H9 (cell line): Measurements from ENCODE around the gene CFAP161. TPM values are rescaled to one million over a fixed set of nuclear protein-coding genes. Genes with fewer than 3 reads are reported as not detected.

Source experiments
- DNase-seq: peaks from one replicate; pipeline ENCODE4 v3.0.0-alpha.2; 2017
- H2AFZ ChIP-seq: one replicate; pipeline ENCODE4 v1.6.1; 2013; ENCODE audit warnings: mild to moderate bottlenecking, low read length, control low read depth, moderate library complexity
- H2AK5ac ChIP-seq: 2 replicates; pipeline ENCODE4 v1.6.1; 2013; ENCODE audit warnings: low read length, control low read depth, mixed read lengths; ENCODE audit not compliant: insufficient read length
- H2BK120ac ChIP-seq: one replicate; pipeline ENCODE4 v1.6.1; 2013; ENCODE audit warnings: low read depth, mild to moderate bottlenecking, low read length, control low read depth, inconsistent platforms; ENCODE audit not compliant: poor library complexity, severe bottlenecking
- H2BK12ac ChIP-seq: 2 replicates; pipeline ENCODE4 v1.6.1; 2013; ENCODE audit warnings: low read length, control low read depth, mixed read lengths, low read depth; ENCODE audit not compliant: insufficient read length
- H2BK15ac ChIP-seq: 2 replicates; pipeline ENCODE4 v1.6.1; 2013; ENCODE audit warnings: low read depth, low read length, control low read depth
- H2BK20ac ChIP-seq: one replicate; pipeline ENCODE4 v1.6.1; 2013; ENCODE audit warnings: low read depth, mild to moderate bottlenecking, low read length, control low read depth, inconsistent platforms; ENCODE audit not compliant: poor library complexity, severe bottlenecking
- H2BK5ac ChIP-seq: 2 replicates; pipeline ENCODE4 v1.6.1; 2013; ENCODE audit warnings: low read length, control low read depth, mixed read lengths; ENCODE audit not compliant: insufficient read length
- H3K14ac ChIP-seq: 2 replicates; pipeline ENCODE4 v1.6.1; 2013; ENCODE audit warnings: low read length, control low read depth; ENCODE audit not compliant: insufficient read depth
- H3K18ac ChIP-seq: 2 replicates; pipeline ENCODE4 v1.6.1; 2013; ENCODE audit warnings: low read depth, mild to moderate bottlenecking, mixed read lengths, low read length, control low read depth; ENCODE audit not compliant: insufficient read length
- H3K23ac ChIP-seq: 2 replicates; pipeline ENCODE4 v1.6.1; 2013; ENCODE audit warnings: low read length, control low read depth, mixed read lengths, low read depth; ENCODE audit not compliant: insufficient read length
- H3K23me2 ChIP-seq: 2 replicates; pipeline ENCODE4 v1.6.1; 2013; ENCODE audit warnings: low read depth, mild to moderate bottlenecking, mixed read lengths, low read length, control low read depth; ENCODE audit not compliant: insufficient read length, poor library complexity, severe bottlenecking
- H3K27ac ChIP-seq: 2 replicates; pipeline ENCODE4 v1.5.1; 2013; ENCODE audit warnings: low read length, control low read depth, mixed read lengths, low read depth; ENCODE audit not compliant: insufficient read length
- H3K27me3 ChIP-seq: 2 replicates; pipeline ENCODE4 v1.6.1; 2013; ENCODE audit warnings: low read length, control low read depth, inconsistent platforms; ENCODE audit not compliant: insufficient read depth
- H3K4ac ChIP-seq: 2 replicates; pipeline ENCODE4 v1.6.1; 2013; ENCODE audit warnings: low read depth, mild to moderate bottlenecking, control low read depth, inconsistent platforms, low read length, moderate library complexity
- H3K4me1 ChIP-seq: 2 replicates; pipeline ENCODE4 v1.6.1; 2013; ENCODE audit warnings: low read length, control low read depth, inconsistent platforms; ENCODE audit not compliant: insufficient read depth
- H3K4me2 ChIP-seq: 2 replicates; pipeline ENCODE4 v1.6.1; 2013; ENCODE audit warnings: low read length, control low read depth, mixed read lengths; ENCODE audit not compliant: insufficient read length, insufficient read depth
- H3K56ac ChIP-seq: 2 replicates; pipeline ENCODE4 v1.6.1; 2013; ENCODE audit warnings: low read depth, mild to moderate bottlenecking, mixed read lengths, low read length, control low read depth; ENCODE audit not compliant: insufficient read length
- H3K79me1 ChIP-seq: 2 replicates; pipeline ENCODE4 v1.6.1; 2013; ENCODE audit warnings: low read depth, mild to moderate bottlenecking, moderate library complexity, low read length, control low read depth, inconsistent platforms; ENCODE audit not compliant: insufficient read depth, poor library complexity, severe bottlenecking
- H3K79me2 ChIP-seq: 2 replicates; pipeline ENCODE4 v1.6.1; 2013; ENCODE audit warnings: low read length, control low read depth, inconsistent platforms; ENCODE audit not compliant: insufficient read depth
- H3K9ac ChIP-seq: 2 replicates; pipeline ENCODE4 v1.6.1; 2013; ENCODE audit warnings: low read length, control low read depth, mixed read lengths; ENCODE audit not compliant: insufficient read length; ENCODE audit errors: extremely low read depth
- H3K9me3 ChIP-seq: one replicate; pipeline ENCODE4 v1.6.1; 2013; ENCODE audit warnings: low read depth, low read length, inconsistent platforms; ENCODE audit not compliant: control insufficient read depth
- H3T11ph ChIP-seq: one replicate; pipeline ENCODE4 v1.6.1; 2013; ENCODE audit warnings: mild to moderate bottlenecking, low read length, control low read depth, inconsistent platforms
- H4K20me1 ChIP-seq: one replicate; pipeline ENCODE4 v1.6.1; 2013; ENCODE audit not compliant: control insufficient read depth, insufficient read length, insufficient read depth
- H4K5ac ChIP-seq: 2 replicates; pipeline ENCODE4 v1.6.1; 2013; ENCODE audit warnings: low read depth, mild to moderate bottlenecking, mixed read lengths, low read length, control low read depth; ENCODE audit not compliant: insufficient read length
- H4K8ac ChIP-seq: replicated peaks from 2 replicates; pipeline ENCODE4 v1.6.1; 2013; ENCODE audit warnings: low read length, control low read depth, mixed read lengths, low read depth; ENCODE audit not compliant: insufficient read length
- H4K91ac ChIP-seq: 2 replicates; pipeline ENCODE4 v1.6.1; 2013; ENCODE audit warnings: low read depth, mild to moderate bottlenecking, moderate library complexity, mixed read lengths, low read length, control low read depth; ENCODE audit not compliant: insufficient read length
- H3K27ac Mint-ChIP-seq, 3 experiments: 2 replicates in 2 of 3; 3 replicates in 1 of 3; pipeline ENCODE4 v1.8.0; 2020 to 2021; ENCODE audit warnings: mixed read lengths in 3 of 3, mild to moderate bottlenecking in 1 of 3, moderate library complexity in 1 of 3
- H3K27me3 Mint-ChIP-seq: 2 replicates; pipeline ENCODE4 v1.8.0; 2021; ENCODE audit warnings: low read depth, mild to moderate bottlenecking, moderate library complexity, mixed read lengths
- H3K36me3 Mint-ChIP-seq, 3 experiments: 2 replicates in 2 of 3; 3 replicates in 1 of 3; pipeline ENCODE4 v1.8.0; 2020 to 2021; ENCODE audit warnings: low read depth in 3 of 3, mixed read lengths in 3 of 3; ENCODE audit not compliant: insufficient read depth in 1 of 3
- H3K4me1 Mint-ChIP-seq, 2 experiments: 2 replicates each; pipeline ENCODE4 v1.8.0; 2020; ENCODE audit warnings: mixed read lengths in 2 of 2
- H3K4me3 Mint-ChIP-seq, 2 experiments: 2 replicates in 1 of 2; 3 replicates in 1 of 2; pipeline ENCODE4 v1.8.0; 2020 to 2021; ENCODE audit warnings: mild to moderate bottlenecking in 2 of 2, mixed read lengths in 2 of 2, moderate library complexity in 1 of 2
- H3K9me3 Mint-ChIP-seq, 2 experiments: 2 replicates in 1 of 2; 3 replicates in 1 of 2; pipeline ENCODE4 v1.8.0; 2020; ENCODE audit warnings: mild to moderate bottlenecking in 2 of 2, mixed read lengths in 2 of 2, moderate library complexity in 1 of 2
- CTCF ChIP-seq: fragments of 200-600 bp; sonication (generic); conservative IDR thresholded peaks from 3 replicates; pipeline ENCODE4 v1.8.0; 2021; ENCODE audit warnings: antibody characterized with exemption, mild to moderate bottlenecking
- WGBS: extraction: QIAGEN DNeasy Blood & Tissue Kit; methylation state at CpG from one replicate; pipeline ENCODE4 v1.1.7; 2013; ENCODE audit warnings: missing lambda C conversion rate, low lambda C conversion rate, mixed read lengths; ENCODE audit not compliant: insufficient read length; ENCODE audit errors: extremely low coverage; 5-methylcytosine and 5-hydroxymethylcytosine counted together
- total RNA-seq: library from RNA; stranded (reverse); gene quantifications from 2 replicates; pipeline ENCODE4 v1.2.1, GENCODE V29; 2021

The CFAP161 gene
- total RNA-seq, 1 experiment from 2014 or later: 0.24 TPM

DNA sequence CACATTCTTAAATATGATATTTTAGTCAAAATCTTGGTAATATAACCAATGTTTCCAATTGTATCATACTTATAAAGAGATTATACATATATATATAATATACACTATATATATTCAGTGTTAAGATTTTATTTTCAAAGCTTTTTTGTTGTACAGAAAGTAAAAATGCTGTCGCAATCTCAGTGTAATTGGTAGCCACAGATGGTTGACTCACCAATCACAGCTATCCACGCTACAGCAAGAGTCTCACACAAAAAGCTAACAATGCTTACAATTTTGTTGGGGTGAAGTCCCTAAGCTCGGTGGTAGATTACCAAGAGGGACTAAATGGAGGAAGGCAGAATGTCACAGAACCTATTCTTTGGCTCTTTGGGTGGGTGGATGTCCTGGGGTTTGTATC lies 16.9 kb upstream of the CFAP161 start:
- no peaks in the 10 kb centered on the region for H3K79me2 ChIP-seq
- no peaks in the 10 kb centered on the region for H3K23me2 ChIP-seq
- no peaks in the 10 kb centered on the region for H4K20me1 ChIP-seq
- no peak overlapping the region for H4K8ac ChIP-seq
- no peak overlapping the region for H3K14ac ChIP-seq
- no peak for DNase-seq
- WGBS: no CpG with 5 or more reads among the region's 3 CpGs
- no peaks in the 10 kb centered on the region for H3K27me3 ChIP-seq
- H2BK15ac ChIP-seq: no peak overlapping the region
- H2AK5ac ChIP-seq: no peak overlapping the region
- no peak overlapping the region for H4K91ac ChIP-seq
- peaks cover 16 to 17% of the 10 kb centered on the region in 2 experiments; a peak in 4 of 5 replicates for H3K9me3 Mint-ChIP-seq
- peaks cover 5% of the 10 kb centered on the region for H3K27me3 Mint-ChIP-seq
- H3K79me1 ChIP-seq: no peaks in the 10 kb centered on the region
- H3K4me1 Mint-ChIP-seq: peaks cover 10 to 11% of the 10 kb centered on the region in 2 experiments
- no peak overlapping the region for H3K18ac ChIP-seq
- H3K4me2 ChIP-seq: no peak overlapping the region
- no peak overlapping the region for H3K4me3 Mint-ChIP-seq
- no peak for TF ChIP-seq CTCF
- H3K4ac ChIP-seq: no peak overlapping the region
- no peak overlapping the region for H2AFZ ChIP-seq
- no peak overlapping the region for H2BK12ac ChIP-seq
- H3K27ac ChIP-seq: no peak overlapping the region
- H3K9me3 ChIP-seq: no peaks in the 10 kb centered on the region
- no peak overlapping the region for H3K56ac ChIP-seq
- no peak overlapping the region for H3K9ac ChIP-seq
- H3K23ac ChIP-seq: no peak overlapping the region
- no peak overlapping the region for H3K27ac Mint-ChIP-seq
- no peak overlapping the region for H2BK120ac ChIP-seq
- H2BK5ac ChIP-seq: no peak overlapping the region
- H3K36me3 Mint-ChIP-seq: no peaks in the 10 kb centered on the region; a peak in 1 of 7 replicates
- no peak overlapping the region for H3T11ph ChIP-seq
- H3K4me1 ChIP-seq: no peaks in the 10 kb centered on the region; the same call in 1 of the 2 replicates
- no peak overlapping the region for H2BK20ac ChIP-seq
- no peak overlapping the region for H4K5ac ChIP-seq
